GM18519 (cell line): ENCODE data around the gene APOL5.
"Not testable (repeated sequence)": the region's sequence is repeated elsewhere in the genome, so short reads cannot be mapped to it uniquely, and the experiment has no call there.

Experiments
- ATAC-seq: cut with Tn5 transposase; IDR thresholded peaks from one replicate; pipeline ENCODE4 v1.9.1; 2021; ENCODE audit warnings: mild to moderate bottlenecking, moderate library complexity; ENCODE audit not compliant: unreplicated experiment, low FRiP score

Gene APOL5

DNA sequence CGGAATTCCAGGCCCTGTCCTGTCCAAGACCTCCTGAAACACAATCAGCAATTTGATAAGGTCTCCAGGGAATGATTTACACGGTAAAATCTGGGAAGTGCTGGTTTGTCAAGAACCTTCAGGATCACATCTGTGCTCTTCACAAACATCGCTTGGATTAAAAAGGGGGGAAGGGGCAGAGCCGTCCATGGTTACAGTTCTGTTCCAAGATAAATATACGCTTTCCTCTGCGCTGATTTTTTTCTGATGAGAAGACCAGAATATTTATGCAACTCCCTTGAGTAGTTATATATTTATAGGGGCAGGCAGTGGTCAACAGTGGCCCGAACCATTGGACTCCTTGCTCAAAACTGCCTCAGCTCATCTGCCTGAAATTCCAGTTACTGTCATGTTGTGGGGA, 9.2 kb upstream of the APOL5 start:
- no peak for ATAC-seq

DNA sequence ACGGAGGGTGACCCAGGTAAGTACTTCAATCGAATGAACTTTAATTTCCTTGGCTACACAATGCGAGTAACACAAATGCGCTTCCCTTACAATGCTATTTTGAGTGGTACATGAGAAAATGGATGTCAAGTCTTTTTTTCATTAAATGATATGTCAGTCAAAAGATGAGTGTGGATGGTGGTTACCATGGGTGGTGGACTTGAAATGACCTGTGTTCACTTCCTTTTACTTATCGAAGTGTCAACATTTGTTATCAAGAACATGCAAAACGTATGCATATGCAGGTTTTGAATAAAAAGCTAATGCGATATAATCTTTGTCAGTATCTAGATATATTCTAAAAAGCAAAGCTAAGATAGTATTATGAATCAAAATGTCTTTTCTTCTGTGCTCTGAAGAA, 8.8 kb upstream of the APOL5 start:
- ATAC-seq, result no peak

- ATAC-seq, result no peak
These were observed 6.3 kb upstream of the APOL5 start for GRCh38 chr22:35711336-35711735.

- no peak for ATAC-seq
These were observed 5.0 kb upstream of the APOL5 start for GRCh38 chr22:35712672-35713071.

- ATAC-seq, result no peak
These were observed 1.7 kb downstream of the APOL5 start for GRCh38 chr22:35719212-35719875.

DNA sequence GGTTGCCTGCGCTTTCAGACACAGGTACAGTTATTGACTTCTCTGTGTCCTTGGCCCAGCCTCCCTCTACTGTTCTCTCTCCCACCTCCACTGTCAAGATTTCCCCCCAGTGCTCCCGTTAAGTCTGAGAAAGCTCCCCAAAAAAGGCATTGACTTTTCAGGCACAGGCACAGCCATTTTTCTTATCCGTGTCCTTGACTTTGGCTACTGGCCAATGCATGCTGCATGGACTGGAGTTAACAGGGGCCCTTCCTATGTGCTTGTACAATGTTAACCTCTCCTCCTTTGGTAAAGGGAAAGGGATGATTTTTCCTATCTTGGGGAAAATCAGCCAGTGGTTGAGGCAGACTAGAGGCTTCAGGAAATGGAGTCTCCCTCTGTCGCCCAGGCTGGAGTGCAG, 4.3 kb downstream of the APOL5 start:
- ATAC-seq, result no peak

- ATAC-seq, result no peak
These were observed 7.8 kb downstream of the APOL5 start for GRCh38 chr22:35725521-35725920.

GRCh38 chr22:35726398-35726797, 8.7 kb downstream of the APOL5 start:
- ATAC-seq, result no peak

- ATAC-seq, result no peak
These were observed 9.3 kb downstream of the APOL5 start for GRCh38 chr22:35726933-35727332.

DNA sequence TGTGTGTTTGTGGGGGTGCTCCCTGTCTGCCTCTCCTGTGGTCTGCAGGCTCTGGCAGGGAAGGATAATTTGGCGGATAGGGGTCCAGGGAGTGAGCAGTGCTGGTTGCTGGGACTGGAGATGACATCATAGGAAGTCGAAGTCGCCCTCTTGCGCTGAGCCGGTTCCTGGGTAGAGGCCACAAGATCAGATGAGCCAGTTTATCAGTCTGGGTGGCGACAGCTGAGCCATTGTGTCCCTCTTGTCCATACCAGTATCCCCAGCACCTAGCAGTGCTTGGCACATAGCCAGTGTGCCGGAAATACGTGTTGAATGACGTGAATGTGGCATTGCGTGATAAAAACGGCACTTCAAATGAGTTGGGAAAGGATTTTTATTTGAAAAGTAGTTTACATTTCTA, 9.8 kb downstream of the APOL5 start:
- no peak for ATAC-seq

- no peak for ATAC-seq
These were observed 11.1 kb downstream of the APOL5 start for GRCh38 chr22:35728639-35729308.

DNA sequence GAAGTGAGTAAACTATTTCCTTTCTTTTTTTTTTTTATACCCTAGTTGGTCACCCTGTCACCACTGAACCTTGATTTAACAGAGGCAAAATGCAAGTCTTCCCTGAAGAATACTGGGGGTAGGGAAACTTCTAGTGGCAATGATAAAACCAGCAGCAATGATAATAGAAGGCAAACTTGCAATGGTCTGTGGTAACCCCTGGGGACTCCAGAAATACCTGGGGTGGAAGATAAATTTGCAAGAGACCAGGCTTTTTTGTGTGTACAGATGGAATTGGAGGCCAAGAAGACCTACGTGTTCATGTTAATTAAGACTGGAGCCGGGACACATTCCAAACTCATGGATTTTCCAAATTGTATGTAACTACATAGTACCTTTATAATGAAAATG, 11.6 kb downstream of the APOL5 start:
- ATAC-seq, result no peak

GRCh38 chr22:35731321-35731720, 13.6 kb downstream of the APOL5 start:
- ATAC-seq, result no peak

GRCh38 chr22:35732116-35732515, 14.4 kb downstream of the APOL5 start:
- no peak for ATAC-seq

DNA sequence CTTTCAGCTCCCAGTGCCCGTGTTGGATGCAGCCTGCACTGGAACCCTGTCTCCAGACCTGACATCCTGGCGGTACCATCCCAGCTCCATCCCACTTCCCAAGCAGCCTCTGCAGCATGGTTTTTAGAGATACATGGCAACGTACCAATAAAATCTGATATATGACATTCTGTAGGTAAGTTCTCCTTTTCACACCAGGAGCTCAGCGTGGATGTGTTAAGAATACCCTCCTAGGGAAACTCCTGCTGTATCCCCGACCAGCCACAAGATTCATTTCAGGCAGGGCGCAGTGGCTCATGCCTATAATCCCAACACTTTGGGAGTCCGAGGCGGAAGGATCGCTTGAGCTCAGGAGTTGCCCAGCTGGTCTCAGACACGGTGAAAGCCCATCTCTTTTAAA, 15.4 kb downstream of the APOL5 start:
- ATAC-seq, result no peak

GRCh38 chr22:35733791-35734516, 16.3 kb downstream of the APOL5 start:
- ATAC-seq, result no peak

- ATAC-seq, result no peak
These were observed 16.8 kb downstream of the APOL5 start for GRCh38 chr22:35734517-35734827.

GRCh38 chr22:35735542-35735941, 17.9 kb downstream of the APOL5 start:
- ATAC-seq, result no peak

- ATAC-seq, result no peak
These were observed 18.5 kb downstream of the APOL5 start for GRCh38 chr22:35736166-35736565.

DNA sequence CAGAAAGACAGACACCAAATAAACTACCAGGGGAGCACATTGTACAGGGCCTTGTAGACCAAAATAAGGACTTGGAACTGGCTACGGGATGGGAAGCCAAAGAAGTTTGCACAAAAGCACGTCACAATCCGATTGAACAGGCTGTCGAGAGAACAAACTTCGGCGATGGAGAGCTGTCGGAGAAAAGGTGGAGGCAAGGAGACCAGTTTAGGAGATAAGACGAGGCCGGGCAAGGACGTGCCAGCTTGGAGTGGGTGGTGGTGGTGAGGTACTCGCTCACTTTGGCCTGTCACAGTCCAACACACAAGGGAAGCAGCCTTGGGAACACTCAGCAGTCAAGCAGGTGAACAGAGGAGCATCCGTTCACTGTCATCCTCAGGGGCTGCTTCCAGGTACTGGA, 19.0 kb downstream of the APOL5 start:
- ATAC-seq, result no peak

DNA sequence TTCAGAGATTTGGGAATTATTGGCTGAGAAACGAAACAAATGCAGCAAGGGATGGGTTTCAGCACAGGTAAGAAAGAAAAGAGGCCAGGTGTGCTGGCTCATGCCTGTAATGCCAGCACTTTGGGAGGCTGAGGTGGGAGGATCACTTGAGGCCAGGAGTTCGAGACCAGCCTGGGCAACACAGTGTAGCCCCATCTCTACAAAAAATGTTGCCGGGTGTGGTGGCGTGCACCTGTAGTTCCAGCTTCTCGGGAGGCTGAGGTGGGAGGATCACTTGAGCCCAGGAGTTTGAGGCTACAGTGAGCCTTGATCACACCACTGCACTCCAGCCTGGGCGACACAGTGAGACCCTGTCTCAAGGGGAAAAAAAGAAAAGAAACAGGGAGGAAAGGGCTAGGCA, 20.2 kb downstream of the APOL5 start:
- not testable (repeated sequence) for ATAC-seq
